SK-N-SH (cell line): ENCODE results near the gene ERAP2. TPM values are rescaled to one million over a fixed set of nuclear protein-coding genes. Genes with fewer than 3 reads are reported as not detected.

ENCODE experiments used
- CTCF ChIA-PET: fragments of 300-600, 350-600 bp; formaldehyde crosslinking; extraction: SDS; loops from one replicate; lab custom pipeline; 2021; lab: Yijun Ruan, JAX
- POLR2A ChIA-PET: fragments of 350-600 bp; sonication (Branson Sonifier 250); formaldehyde crosslinking; extraction: SDS; loops from one replicate; lab custom pipeline; 2020; ENCODE audit warnings: antibody characterized with exemption, inconsistent platforms; lab: Yijun Ruan, JAX
- DNase-seq: peaks from one replicate; pipeline ENCODE4 v3.0.0; 2012
- H2AFZ ChIP-seq: fragments of 200-600 bp; sonication (generic); 2 replicates; pipeline ENCODE4 v1.8.1; 2016; ENCODE audit warnings: antibody characterized with exemption, mild to moderate bottlenecking, low read depth
- H3F3A ChIP-seq: fragments of 200-600 bp; sonication (generic); replicated peaks from 2 replicates; pipeline ENCODE3; 2016; ENCODE audit warnings: antibody characterized with exemption, mild to moderate bottlenecking; ENCODE audit not compliant: insufficient read depth
- H3K27ac ChIP-seq, 2 experiments: fragments of 200-500 bp in 1 of 2; fragments of 200-600 bp in 1 of 2; sonication (Bioruptor generic) in 1 of 2; sonication (generic), shearing (Covaris generic) in 1 of 2; 2 replicates each; pipeline versions ENCODE4 v1.5.1 to v1.6.1; 2014 to 2016; ENCODE audit warnings: low read depth in 2 of 2, inconsistent platforms in 1 of 2, low read length in 1 of 2, mild to moderate bottlenecking in 1 of 2, mixed read lengths in 1 of 2
- H3K27me3 ChIP-seq: fragments of 200-600 bp; sonication (generic), shearing (Covaris generic); 2 replicates; pipeline ENCODE4 v1.6.1; 2016; ENCODE audit warnings: mixed run types; ENCODE audit not compliant: insufficient read depth
- H3K36me3 ChIP-seq, 2 experiments: fragments of 200-500 bp in 1 of 2; fragments of 200-600 bp in 1 of 2; sonication (Bioruptor generic) in 1 of 2; sonication (generic) in 1 of 2; replicated peaks in 1 of 2; 2 replicates each; pipeline versions ENCODE3 to v1.5.1; 2014 to 2016; ENCODE audit warnings: low read length in 1 of 2, mild to moderate bottlenecking in 1 of 2; ENCODE audit not compliant: insufficient read depth in 2 of 2, control insufficient read depth in 1 of 2
- H3K4me1 ChIP-seq, 2 experiments: fragments of 200-500 bp in 1 of 2; fragments of 200-600 bp in 1 of 2; sonication (Bioruptor generic) in 1 of 2; sonication (generic), shearing (Covaris generic) in 1 of 2; 2 replicates each; pipeline versions ENCODE4 v1.5.1 to v1.6.1; 2014 to 2016; ENCODE audit warnings: low read depth in 1 of 2, low read length in 1 of 2, mixed run types in 1 of 2; ENCODE audit not compliant: insufficient read depth in 2 of 2, control insufficient read depth in 1 of 2
- H3K4me2 ChIP-seq: fragments of 200-600 bp; sonication (generic), shearing (Covaris generic); 2 replicates; pipeline ENCODE4 v1.6.1; 2017; ENCODE audit warnings: mixed run types
- H3K4me3 ChIP-seq, 2 experiments: fragments of 200-500 bp in 1 of 2; fragments of 200-600 bp in 1 of 2; sonication (Bioruptor generic) in 1 of 2; sonication (generic), shearing (Covaris generic) in 1 of 2; 2 replicates each; pipeline versions ENCODE4 v1.5.1 to v1.8.1; 2014 to 2016; ENCODE audit warnings: low read depth in 2 of 2, inconsistent platforms in 1 of 2, low read length in 1 of 2, mild to moderate bottlenecking in 1 of 2, mixed read lengths in 1 of 2, moderate library complexity in 1 of 2
- H3K79me2 ChIP-seq: fragments of 200-600 bp; sonication (generic); 2 replicates; pipeline ENCODE4 v1.8.1; 2017; ENCODE audit warnings: mild to moderate bottlenecking; ENCODE audit not compliant: insufficient read depth
- H3K9ac ChIP-seq: fragments of 200-600 bp; sonication (generic); 2 replicates; pipeline ENCODE4 v1.6.1; 2017; ENCODE audit warnings: mixed run types
- H3K9me2 ChIP-seq: fragments of 200-600 bp; sonication (generic); 2 replicates; pipeline ENCODE4 v1.6.1; 2017; ENCODE audit warnings: mixed run types
- H3K9me3 ChIP-seq: fragments of 200-600 bp; sonication (generic); 2 replicates; pipeline ENCODE4 v1.6.1; 2017; ENCODE audit warnings: mixed run types, mild to moderate bottlenecking, moderate library complexity
- H4K20me1 ChIP-seq: fragments of 200-600 bp; sonication (generic); 2 replicates; pipeline ENCODE4 v1.6.1; 2017; ENCODE audit warnings: mild to moderate bottlenecking, mixed run types; ENCODE audit not compliant: insufficient read depth
- ELF1 ChIP-seq: IDR thresholded peaks from 2 replicates; pipeline ENCODE4 v1.4.0; 2012
- EP300 ChIP-seq, 2 experiments: IDR thresholded peaks; 2 replicates each; pipeline versions ENCODE4 v1.4.0 to v1.6.1; 2012; ENCODE audit warnings: borderline replicate concordance in 1 of 2, low read depth in 1 of 2, low read length in 1 of 2
- EZH2phosphoT487 ChIP-seq: fragments of 200-600 bp; sonication (generic); IDR thresholded peaks from 2 replicates; pipeline ENCODE4 v1.6.1; 2017; ENCODE audit warnings: low read depth, mixed run types, mild to moderate bottlenecking, antibody characterized with exemption, moderate library complexity, borderline replicate concordance
- FOSL2 ChIP-seq: IDR thresholded peaks from 2 replicates; pipeline ENCODE4 v1.4.0; 2012; ENCODE audit warnings: low read depth, mild to moderate bottlenecking, moderate library complexity, borderline replicate concordance
- JUND ChIP-seq: IDR thresholded peaks from 2 replicates; pipeline ENCODE4 v1.4.0; 2012
- MAX ChIP-seq: IDR thresholded peaks from 2 replicates; pipeline ENCODE4 v1.4.0; 2012; ENCODE audit warnings: low read depth
- NRF1 ChIP-seq: IDR thresholded peaks from 2 replicates; pipeline ENCODE4 v1.6.1; 2012; ENCODE audit warnings: low read depth, mild to moderate bottlenecking, low read length
- RCOR1 ChIP-seq: fragments of 150-350 bp; IDR thresholded peaks from 2 replicates; pipeline ENCODE4 v1.6.1; 2017; ENCODE audit warnings: antibody characterized with exemption, low read length
- RFX5 ChIP-seq: IDR thresholded peaks from 2 replicates; pipeline ENCODE4 v1.6.1; 2012; ENCODE audit warnings: mild to moderate bottlenecking, improper control_type of control experiment, low read length
- SMC3 ChIP-seq: IDR thresholded peaks from 2 replicates; pipeline ENCODE4 v1.6.1; 2012; ENCODE audit warnings: low read depth, low read length, improper control_type of control experiment
- TEAD4 ChIP-seq: IDR thresholded peaks from 2 replicates; pipeline ENCODE4 v1.4.0; 2012; ENCODE audit warnings: mild to moderate bottlenecking, borderline replicate concordance; ENCODE audit not compliant: insufficient read depth
- WGBS: methylation state at CpG from one replicate; pipeline ENCODE4 v1.1.6; 2017; ENCODE audit warnings: low lambda C conversion rate; 5-methylcytosine and 5-hydroxymethylcytosine counted together
- polyA plus RNA-seq, 3 experiments: library from polyadenylated mRNA; depleted of rRNA; stranded (reverse); fragments of >200 nt; gene quantifications; 2 replicates each; pipeline ENCODE4 v1.2.3, GENCODE V29; 2012
- TF ChIP-seq, protein P1 (sequence below): IDR thresholded peaks from 2 replicates; pipeline ENCODE4 v1.4.0; 2012; ENCODE audit warnings: low read depth, borderline replicate concordance

ERAP2 gene
- polyA plus RNA-seq, 1 of the 3 experiments (the other 2 are of a cell fraction), result 13.2 TPM

DNA sequence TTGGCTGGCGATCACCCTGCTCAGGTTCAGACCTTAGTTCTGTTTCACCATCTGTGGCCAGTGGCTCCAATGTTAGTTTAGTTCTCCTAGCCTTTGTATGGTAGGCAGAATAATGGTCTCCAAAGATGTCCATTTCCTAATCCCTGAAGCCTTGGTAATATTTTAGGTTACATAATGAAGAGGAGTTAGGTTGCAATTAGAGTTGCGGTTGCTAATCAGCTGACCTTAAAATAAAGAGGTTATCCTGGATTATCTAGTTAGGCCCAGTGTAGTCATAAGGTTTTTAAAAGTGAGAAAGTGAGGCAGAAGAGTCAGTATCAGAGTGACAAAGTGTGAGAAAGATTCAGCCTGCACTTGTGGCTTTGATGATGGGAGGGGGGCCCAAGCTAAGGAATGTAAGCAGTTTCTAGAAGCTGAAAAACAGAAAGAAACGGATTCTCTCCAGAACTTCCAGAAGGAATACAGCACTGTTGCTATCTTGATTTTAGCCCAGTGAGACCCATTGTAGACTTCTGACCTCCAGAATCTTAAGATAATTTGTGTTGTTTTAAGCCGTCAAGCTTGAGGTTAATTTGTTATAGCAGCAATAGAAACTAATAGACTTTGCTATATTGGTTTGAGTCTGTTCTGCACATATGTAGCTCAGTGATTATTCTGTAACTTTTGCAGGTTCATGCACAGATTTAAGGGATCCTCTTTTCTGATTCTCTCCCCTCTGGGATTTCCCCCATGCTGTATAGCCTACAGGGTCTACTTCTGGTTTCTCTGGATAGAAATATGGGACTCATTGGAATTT, 81.2 kb downstream of the ERAP2 start:
- H3K4me1 ChIP-seq, result peaks cover 2 to 12% of the 10 kb centered on the region in 2 experiments; a peak in 3 of 4 replicates
- no peak for DNase-seq
- no peak for TF ChIP-seq ELF1
- H3K9ac ChIP-seq, result no peak overlapping the region
- no peak overlapping the region for H3K4me3 ChIP-seq
- H3K9me2 ChIP-seq, result no peaks in the 10 kb centered on the region
- ChIA-PET POLR2A (no interaction called here), CTCF (interaction anchor here (1.0 to 2.4 kb wide), 2 partner anchors 185 to 205 kb away, joined by 3 to 7 read pairs; partner anchors contain the start of gene LIX1)
- no peaks in the 10 kb centered on the region for H3K27me3 ChIP-seq
- H4K20me1 ChIP-seq, result no peaks in the 10 kb centered on the region
- H3K4me2 ChIP-seq, result no peak overlapping the region
- H2AFZ ChIP-seq, result no peak overlapping the region
- 95% methylated on average over 4 of the region's 4 CpGs for WGBS
- H3F3A ChIP-seq, result peaks cover 5% of the 10 kb centered on the region
- H3K36me3 ChIP-seq, result peaks cover 0 to 6% of the 10 kb centered on the region in 2 experiments
- H3K9me3 ChIP-seq, result peaks cover 7% of the 10 kb centered on the region; the same call in 1 of the 2 replicates
- H3K79me2 ChIP-seq, result peaks cover 83% of the 10 kb centered on the region
- H3K27ac ChIP-seq, result no peak overlapping the region

GRCh38 chr5:96958977-96959376, 82.7 kb downstream of the ERAP2 start:
- DNase-seq, result no peak
- H3F3A ChIP-seq, result peaks cover 14% of the 10 kb centered on the region
- no peak overlapping the region for H3K9ac ChIP-seq
- no peak overlapping the region for H2AFZ ChIP-seq
- H3K27me3 ChIP-seq, result no peaks in the 10 kb centered on the region
- no peak for TF ChIP-seq EP300 (IDR thresholded peaks at IDR 0.05; ENCODE audit: borderline replicate concordance in 1 of 2, low read depth in 1 of 2, low read length in 1 of 2)
- no peak for TF ChIP-seq NRF1
- TF ChIP-seq MAX, result no peak
- TF ChIP-seq RCOR1, result no peak
- no peak for TF ChIP-seq JUND
- TF ChIP-seq, protein P1, sequence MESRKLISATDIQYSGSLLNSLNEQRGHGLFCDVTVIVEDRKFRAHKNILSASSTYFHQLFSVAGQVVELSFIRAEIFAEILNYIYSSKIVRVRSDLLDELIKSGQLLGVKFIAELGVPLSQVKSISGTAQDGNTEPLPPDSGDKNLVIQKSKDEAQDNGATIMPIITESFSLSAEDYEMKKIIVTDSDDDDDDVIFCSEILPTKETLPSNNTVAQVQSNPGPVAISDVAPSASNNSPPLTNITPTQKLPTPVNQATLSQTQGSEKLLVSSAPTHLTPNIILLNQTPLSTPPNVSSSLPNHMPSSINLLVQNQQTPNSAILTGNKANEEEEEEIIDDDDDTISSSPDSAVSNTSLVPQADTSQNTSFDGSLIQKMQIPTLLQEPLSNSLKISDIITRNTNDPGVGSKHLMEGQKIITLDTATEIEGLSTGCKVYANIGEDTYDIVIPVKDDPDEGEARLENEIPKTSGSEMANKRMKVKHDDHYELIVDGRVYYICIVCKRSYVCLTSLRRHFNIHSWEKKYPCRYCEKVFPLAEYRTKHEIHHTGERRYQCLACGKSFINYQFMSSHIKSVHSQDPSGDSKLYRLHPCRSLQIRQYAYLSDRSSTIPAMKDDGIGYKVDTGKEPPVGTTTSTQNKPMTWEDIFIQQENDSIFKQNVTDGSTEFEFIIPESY, result no peak
- TF ChIP-seq FOSL2, result no peak
- no peak for TF ChIP-seq RFX5
- no peak for TF ChIP-seq SMC3
- no peak for TF ChIP-seq TEAD4
- TF ChIP-seq EZH2phosphoT487, result no peak
- no peak overlapping the region for H3K27ac ChIP-seq
- CTCF ChIA-PET, result interaction anchor here (2.4 kb wide), 1 partner anchor 203 kb away, joined by 7 read pairs; no protein-coding TSS in a partner anchor
- peaks cover 0 to 6% of the 10 kb centered on the region in 2 experiments for H3K36me3 ChIP-seq
- peaks cover 0 to 27% of the 10 kb centered on the region in 2 experiments; a peak in 2 of 4 replicates for H3K4me1 ChIP-seq
- peaks cover 7% of the 10 kb centered on the region; the same call in 1 of the 2 replicates for H3K9me3 ChIP-seq
- no peak overlapping the region for H3K4me3 ChIP-seq
- POLR2A ChIA-PET, result interaction anchor here (0.6 kb wide), 1 partner anchor 13 kb away, joined by 3 read pairs; no protein-coding TSS in a partner anchor
- no peaks in the 10 kb centered on the region for H4K20me1 ChIP-seq
- H3K4me2 ChIP-seq, result no peak overlapping the region
- H3K9me2 ChIP-seq, result no peaks in the 10 kb centered on the region
- WGBS, result 93% methylated on average over 5 of the region's 5 CpGs
- peaks cover 78% of the 10 kb centered on the region for H3K79me2 ChIP-seq
